Sigmoid colon (tissue), 7 donors: ENCODE measurements around the gene C12orf60. TPM values are rescaled to one million over a fixed set of nuclear protein-coding genes. Genes with fewer than 3 reads are reported as not detected.

Experiments used
- DNase-seq: peaks from one replicate; pipeline ENCODE4 v3.0.0-alpha.2; 2019
- H3K27ac ChIP-seq, 4 donors: fragments of 200-600 bp; sonication (generic); one replicate each; pipeline ENCODE4 v1.5.1; 2016 to 2019; ENCODE audit warnings: mild to moderate bottlenecking in 1 of 4
- H3K27me3 ChIP-seq, 3 donors: fragments of 200-600 bp; sonication (generic); one replicate each; pipeline ENCODE4 v1.5.1; 2019; ENCODE audit warnings: mild to moderate bottlenecking in 1 of 3
- H3K36me3 ChIP-seq, 4 donors: fragments of 200-600 bp; sonication (generic); one replicate each; pipeline ENCODE4 v1.5.1; 2016 to 2019
- H3K4me1 ChIP-seq, 4 donors: fragments of 200-600 bp; sonication (generic); one replicate each; pipeline ENCODE4 v1.5.1; 2017 to 2019
- H3K4me3 ChIP-seq, 4 donors: fragments of 200-600 bp; sonication (generic); one replicate each; pipeline ENCODE4 v1.5.1; 2017 to 2019; ENCODE audit warnings: mild to moderate bottlenecking in 2 of 4, moderate library complexity in 1 of 4
- H3K9me3 ChIP-seq, 4 donors: fragments of 200-600 bp in 3 of 4; sonication (generic) in 3 of 4; one replicate each; pipeline versions ENCODE4 v1.5.1 to v1.6.1; 2013 to 2019
- EP300 ChIP-seq, 4 donors: sonication (generic); formaldehyde crosslinking; IDR thresholded peaks; one replicate each; pipeline ENCODE4 v1.6.1; 2017; ENCODE audit warnings: antibody characterized with exemption in 4 of 4
- POLR2A ChIP-seq, 2 donors: fragments of 450-650 bp; IDR thresholded peaks; one replicate each; pipeline ENCODE4 v1.6.1; 2016; ENCODE audit warnings: antibody characterized with exemption in 2 of 2, mild to moderate bottlenecking in 2 of 2, moderate library complexity in 2 of 2
- POLR2AphosphoS5 ChIP-seq, 4 donors: sonication (generic); formaldehyde crosslinking; IDR thresholded peaks; one replicate each; pipeline ENCODE4 v1.6.1; 2017; ENCODE audit warnings: antibody characterized with exemption in 4 of 4
- WGBS, 2 donors: extraction: QIAGEN DNeasy Blood & Tissue Kit; methylation state at CpG; one replicate each; pipeline ENCODE4 v1.1.7; 2013; 5-methylcytosine and 5-hydroxymethylcytosine counted together
- intact Hi-C: fragments of 100-400 bp; cut with DNase I; formaldehyde crosslinking; loops from one replicate; pipeline ENCODE4 v1.15.1; 2023
- polyA plus RNA-seq, 3 donors: library from polyadenylated mRNA; stranded (reverse); fragments of 200-250 nt; gene quantifications; one replicate each; pipeline ENCODE4 v1.2.3, GENCODE V29; 2013
- total RNA-seq, 4 donors: library from RNA; depleted of rRNA; stranded (reverse); fragments of >200 nt; gene quantifications; one replicate each; pipeline ENCODE4 v1.1.0, GENCODE V29; 2016
- TF ChIP-seq, protein P1 (sequence below), 4 experiments: fragments of 450-650 bp in 3 of 4; fragments of 200-600 bp in 1 of 4; IDR thresholded peaks; one replicate each; pipeline ENCODE4 v1.5.1; 2016 to 2019; ENCODE audit warnings: antibody characterized with exemption in 4 of 4, mild to moderate bottlenecking in 3 of 4, moderate library complexity in 2 of 4
- donor health status: healthy with polysubstance abuse.
- donor health status: Bipolar disorder and iron deficiency.
- donor health status: healthy.

Gene C12orf60
- total and polyA plus RNA-seq, 7 donors = 0.60 to 2.0 (median 0.90) TPM; not detected in 1

DNA sequence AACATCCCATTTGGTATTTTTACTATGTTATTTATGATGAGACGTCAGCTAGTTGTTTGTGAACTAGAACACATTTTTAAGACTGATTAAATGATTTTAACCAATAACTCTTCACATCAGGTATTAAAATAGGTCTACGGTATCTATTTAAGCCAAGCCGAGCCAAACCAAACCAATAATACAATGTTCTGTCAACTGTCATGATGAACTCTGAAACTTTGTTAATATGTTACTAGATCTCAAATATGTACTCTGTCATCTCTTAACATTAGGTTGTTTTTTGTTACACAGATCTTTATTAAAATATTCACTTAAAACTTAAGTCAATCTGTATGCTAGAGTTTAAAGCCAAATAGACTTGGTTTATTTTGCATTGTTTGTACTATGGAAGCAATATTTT is 38.8 kb downstream of the C12orf60 start:
- H3K9me3 ChIP-seq = no peaks in the 10 kb centered on the region
- intact Hi-C loops = loop anchor here (2.0 to 10.0 kb wide), 4 partner anchors 50 to 742 kb away; no protein-coding TSS in a partner anchor
- no peaks in the 10 kb centered on the region for H3K36me3 ChIP-seq
- peaks cover 0 to 35% (median 29%) of the 10 kb centered on the region in 4 donors for H3K4me1 ChIP-seq
- WGBS, 2 donors = 15 to 69% methylated on average over 3 of the region's 3 CpGs
- H3K4me3 ChIP-seq = no peak overlapping the region
- H3K27ac ChIP-seq = peak overlapping the region; percentile 58 to 65 (median 60)
- no peaks in the 10 kb centered on the region for H3K27me3 ChIP-seq
- no peak for TF ChIP-seq EP300 (IDR thresholded peaks at IDR 0.05)
- no peak for DNase-seq

DNA sequence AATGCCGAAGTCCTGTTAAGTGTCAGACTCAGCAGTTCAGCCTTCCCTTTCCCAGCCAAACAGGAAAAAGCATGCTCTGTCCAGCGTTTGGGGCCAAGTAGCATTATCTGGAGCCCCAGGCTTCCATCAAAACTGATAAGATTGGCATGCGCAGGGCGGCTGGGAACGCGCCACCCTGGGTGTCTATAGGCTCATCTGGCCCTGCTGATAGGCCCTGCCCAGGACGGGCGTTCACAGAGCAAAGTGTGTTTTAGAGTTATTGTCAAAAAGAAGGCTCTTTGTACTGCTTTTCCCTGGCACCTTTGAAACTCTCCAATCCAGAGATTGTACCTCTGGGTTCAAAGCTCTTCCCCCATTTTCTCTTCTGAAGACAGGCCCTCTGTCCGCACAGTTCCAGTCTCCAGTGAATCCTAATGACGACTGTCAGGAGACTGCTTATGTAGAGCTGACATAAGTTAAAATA is 40.0 kb downstream of the C12orf60 start, which contains the start of gene ART4:
Gene ART4 (minus strand): TSS at position 102 of the 463 bp plus-strand sequence. CDS start 413 bp downstream, outside the sequence.
- TF ChIP-seq POLR2AphosphoS5 (IDR thresholded peaks at IDR 0.05) (no peak), POLR2A (IDR thresholded peaks at IDR 0.05) (no peak), EP300 (IDR thresholded peaks at IDR 0.05) (no peak)
- TF ChIP-seq, protein P1, sequence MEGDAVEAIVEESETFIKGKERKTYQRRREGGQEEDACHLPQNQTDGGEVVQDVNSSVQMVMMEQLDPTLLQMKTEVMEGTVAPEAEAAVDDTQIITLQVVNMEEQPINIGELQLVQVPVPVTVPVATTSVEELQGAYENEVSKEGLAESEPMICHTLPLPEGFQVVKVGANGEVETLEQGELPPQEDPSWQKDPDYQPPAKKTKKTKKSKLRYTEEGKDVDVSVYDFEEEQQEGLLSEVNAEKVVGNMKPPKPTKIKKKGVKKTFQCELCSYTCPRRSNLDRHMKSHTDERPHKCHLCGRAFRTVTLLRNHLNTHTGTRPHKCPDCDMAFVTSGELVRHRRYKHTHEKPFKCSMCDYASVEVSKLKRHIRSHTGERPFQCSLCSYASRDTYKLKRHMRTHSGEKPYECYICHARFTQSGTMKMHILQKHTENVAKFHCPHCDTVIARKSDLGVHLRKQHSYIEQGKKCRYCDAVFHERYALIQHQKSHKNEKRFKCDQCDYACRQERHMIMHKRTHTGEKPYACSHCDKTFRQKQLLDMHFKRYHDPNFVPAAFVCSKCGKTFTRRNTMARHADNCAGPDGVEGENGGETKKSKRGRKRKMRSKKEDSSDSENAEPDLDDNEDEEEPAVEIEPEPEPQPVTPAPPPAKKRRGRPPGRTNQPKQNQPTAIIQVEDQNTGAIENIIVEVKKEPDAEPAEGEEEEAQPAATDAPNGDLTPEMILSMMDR (IDR thresholded peaks at IDR 0.05) = no peak
- Histone ChIP-seq H3K27ac (peak within 1 kb of the TSS; percentile 58 to 65 (median 60)), H3K4me1 (peaks cover 0 to 35% (median 29%) of the 10 kb centered on the region in 4 donors), H3K9me3 (no peaks in the 10 kb centered on the region), H3K36me3 (no peaks in the 10 kb centered on the region), H3K4me3 (no peak within 1 kb of the TSS), H3K27me3 (no peaks in the 10 kb centered on the region)
- DNase-seq = no peak
- intact Hi-C loops = loop anchor here (2.0 to 10.0 kb wide), 4 partner anchors 49 to 741 kb away; no protein-coding TSS in a partner anchor
- WGBS, 2 donors = 81 to 85% methylated on average over 10 of the region's 10 CpGs

DNA sequence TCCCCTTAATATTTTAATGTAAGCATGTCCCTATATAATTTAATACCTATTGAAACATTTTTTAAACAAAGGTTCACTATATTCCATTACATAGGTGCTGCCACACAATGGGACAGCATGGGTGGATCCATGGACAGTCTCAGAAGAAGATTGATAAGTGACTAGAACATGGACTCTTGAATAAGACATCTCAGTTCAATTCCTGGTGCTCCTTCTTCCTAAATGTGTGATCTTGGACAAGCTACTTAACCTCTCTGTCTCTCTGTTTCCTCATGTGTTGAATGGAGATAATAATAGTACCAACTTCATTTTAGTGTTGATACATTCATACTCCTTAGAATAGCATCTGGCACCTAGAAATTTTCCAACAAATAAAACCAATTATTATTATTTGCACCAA is 40.9 kb downstream of the C12orf60 start:
- peaks cover 0 to 40% (median 30%) of the 10 kb centered on the region in 4 donors for H3K4me1 ChIP-seq
- no peak overlapping the region for H3K27ac ChIP-seq
- no peak for TF ChIP-seq POLR2AphosphoS5 (IDR thresholded peaks at IDR 0.05)
- no peak for TF ChIP-seq POLR2A (IDR thresholded peaks at IDR 0.05)
- TF ChIP-seq, protein P1 (IDR thresholded peaks at IDR 0.05) = no peak
- TF ChIP-seq EP300 (IDR thresholded peaks at IDR 0.05) = no peak
- H3K4me3 ChIP-seq = no peak overlapping the region
- H3K36me3 ChIP-seq = no peaks in the 10 kb centered on the region
- no peak for DNase-seq
- H3K9me3 ChIP-seq = no peaks in the 10 kb centered on the region
- no peaks in the 10 kb centered on the region for H3K27me3 ChIP-seq
- intact Hi-C loops = loop anchor here (2.0 to 10.0 kb wide), 5 partner anchors 300 to 740 kb away; partner anchors contain the start of gene RERG

DNA sequence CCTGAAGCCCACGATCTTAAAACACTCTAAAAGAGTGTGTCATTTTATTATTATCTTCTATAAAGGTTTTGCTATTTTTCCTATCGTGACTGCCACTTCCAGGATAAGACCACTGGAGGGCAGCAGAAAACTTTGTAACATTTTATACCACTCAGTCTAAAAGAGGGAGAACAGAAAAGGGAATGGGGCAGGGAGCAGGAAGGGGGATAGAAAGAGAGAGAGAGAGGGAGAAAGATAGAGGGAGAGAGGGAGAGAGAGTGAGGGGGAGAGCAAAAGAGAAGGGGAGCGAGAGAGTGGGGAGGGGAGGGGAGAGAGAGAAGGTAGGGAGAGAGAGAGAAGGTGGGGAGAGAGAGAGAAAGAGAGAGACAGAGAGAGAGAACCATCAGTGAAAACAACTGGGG is 41.9 kb downstream of the C12orf60 start:
- 20 to 22% methylated on average over 3 of the region's 3 CpGs for WGBS, 2 donors
- Histone ChIP-seq H3K4me3 (no peak overlapping the region), H3K36me3 (no peaks in the 10 kb centered on the region), H3K4me1 (peaks cover 0 to 39% (median 30%) of the 10 kb centered on the region in 4 donors), H3K27me3 (no peaks in the 10 kb centered on the region), H3K9me3 (no peaks in the 10 kb centered on the region), H3K27ac (peak overlapping the region in 2 of 4 donors; percentile 9 to 18)
- TF ChIP-seq POLR2AphosphoS5 (IDR thresholded peaks at IDR 0.05) = no peak
- no peak for TF ChIP-seq EP300 (IDR thresholded peaks at IDR 0.05)
- TF ChIP-seq, protein P1 (IDR thresholded peaks at IDR 0.05) = peak; percentile 68 to 91 (median 86)
- DNase-seq = no peak
- intact Hi-C loops = loop anchor here (1.0 to 10.0 kb wide), 6 partner anchors 150 to 739 kb away; partner anchors contain the start of gene RERG

DNA sequence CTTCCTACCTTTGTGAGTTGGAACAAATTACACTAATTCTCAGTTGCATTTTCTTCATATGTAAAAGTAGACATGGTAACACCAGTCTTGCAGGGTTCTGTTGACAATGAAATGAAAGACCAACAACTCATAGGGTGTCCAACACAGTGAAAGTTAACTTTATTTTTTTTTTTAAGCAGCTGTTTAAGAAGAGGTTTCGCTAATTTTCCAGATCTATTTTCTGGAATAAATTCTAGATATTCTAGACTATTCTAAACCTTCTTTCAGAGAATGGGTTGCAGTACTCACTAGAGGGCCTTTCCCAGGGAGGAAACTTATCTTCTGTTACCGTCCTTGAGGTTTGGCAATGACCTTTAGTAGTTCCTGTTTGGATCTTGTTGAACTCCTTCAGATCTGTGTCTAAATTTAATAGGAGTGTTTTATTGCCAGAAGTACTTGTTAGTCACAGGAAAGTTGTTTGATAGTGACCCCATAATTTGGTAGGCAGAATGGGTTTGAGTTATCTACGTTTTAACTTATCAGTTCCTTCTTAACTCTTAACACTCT is 42.6 kb downstream of the C12orf60 start:
- no peak for DNase-seq
- TF ChIP-seq EP300 (IDR thresholded peaks at IDR 0.05) = no peak
- TF ChIP-seq POLR2AphosphoS5 (IDR thresholded peaks at IDR 0.05) = no peak
- no peak for TF ChIP-seq POLR2A (IDR thresholded peaks at IDR 0.05)
- TF ChIP-seq, protein P1 (IDR thresholded peaks at IDR 0.05) = no peak
- intact Hi-C loops = loop anchor here (10.0 kb wide), 3 partner anchors 299 to 739 kb away; no protein-coding TSS in a partner anchor
- no peak overlapping the region for H3K4me3 ChIP-seq
- 34 to 49% methylated on average over 3 of the region's 3 CpGs for WGBS, 2 donors
- no peaks in the 10 kb centered on the region for H3K36me3 ChIP-seq
- peaks cover 0 to 34% (median 29%) of the 10 kb centered on the region in 4 donors for H3K4me1 ChIP-seq
- no peaks in the 10 kb centered on the region for H3K27me3 ChIP-seq
- peak overlapping the region; percentile 9 to 30 (median 18) for H3K27ac ChIP-seq
- no peaks in the 10 kb centered on the region for H3K9me3 ChIP-seq
